Ishikawa (cell line): ENCODE measurements around the gene ANAPC16.

Experiments
- CEBPB ChIP-seq: IDR thresholded peaks from 2 replicates; pipeline ENCODE4 v1.6.1; 2012
- CREB1 ChIP-seq: IDR thresholded peaks from 2 replicates; pipeline ENCODE4 v1.6.1; 2012; ENCODE audit warnings: low read depth
- EGR1 ChIP-seq: IDR thresholded peaks from 2 replicates; pipeline ENCODE4 v1.6.1; 2012
- EP300 ChIP-seq: IDR thresholded peaks from 2 replicates; pipeline ENCODE4 v1.6.1; 2012; ENCODE audit warnings: borderline replicate concordance
- FOXM1 ChIP-seq: IDR thresholded peaks from 2 replicates; pipeline ENCODE4 v1.6.1; 2012; ENCODE audit warnings: low read depth, borderline replicate concordance
- NFIC ChIP-seq: IDR thresholded peaks from 2 replicates; pipeline ENCODE4 v1.6.1; 2012
- RAD21 ChIP-seq: IDR thresholded peaks from 2 replicates; pipeline ENCODE4 v1.6.1; 2012; ENCODE audit warnings: low read depth
- TAF1 ChIP-seq: IDR thresholded peaks from 2 replicates; pipeline ENCODE4 v1.6.1; 2012; ENCODE audit warnings: low read depth, mild to moderate bottlenecking
- TCF12 ChIP-seq: IDR thresholded peaks from 2 replicates; pipeline ENCODE4 v1.6.1; 2012; ENCODE audit warnings: low read depth
- TEAD4 ChIP-seq: IDR thresholded peaks from 2 replicates; pipeline ENCODE4 v1.6.1; 2012
- YY1 ChIP-seq: IDR thresholded peaks from 2 replicates; pipeline ENCODE4 v1.6.1; 2012; ENCODE audit warnings: low read depth
- ZBTB7A ChIP-seq: IDR thresholded peaks from 2 replicates; pipeline ENCODE4 v1.6.1; 2012; ENCODE audit warnings: low read depth
- TF ChIP-seq, protein P1 (sequence below): IDR thresholded peaks from 2 replicates; pipeline ENCODE4 v1.6.1; 2012; ENCODE audit warnings: low read depth, mild to moderate bottlenecking
- TF ChIP-seq, protein P2 (sequence below): IDR thresholded peaks from 2 replicates; pipeline ENCODE4 v1.6.1; 2012
- TF ChIP-seq, protein P3 (sequence below): IDR thresholded peaks from 2 replicates; pipeline ENCODE4 v1.6.1; 2012

ANAPC16 gene

DNA sequence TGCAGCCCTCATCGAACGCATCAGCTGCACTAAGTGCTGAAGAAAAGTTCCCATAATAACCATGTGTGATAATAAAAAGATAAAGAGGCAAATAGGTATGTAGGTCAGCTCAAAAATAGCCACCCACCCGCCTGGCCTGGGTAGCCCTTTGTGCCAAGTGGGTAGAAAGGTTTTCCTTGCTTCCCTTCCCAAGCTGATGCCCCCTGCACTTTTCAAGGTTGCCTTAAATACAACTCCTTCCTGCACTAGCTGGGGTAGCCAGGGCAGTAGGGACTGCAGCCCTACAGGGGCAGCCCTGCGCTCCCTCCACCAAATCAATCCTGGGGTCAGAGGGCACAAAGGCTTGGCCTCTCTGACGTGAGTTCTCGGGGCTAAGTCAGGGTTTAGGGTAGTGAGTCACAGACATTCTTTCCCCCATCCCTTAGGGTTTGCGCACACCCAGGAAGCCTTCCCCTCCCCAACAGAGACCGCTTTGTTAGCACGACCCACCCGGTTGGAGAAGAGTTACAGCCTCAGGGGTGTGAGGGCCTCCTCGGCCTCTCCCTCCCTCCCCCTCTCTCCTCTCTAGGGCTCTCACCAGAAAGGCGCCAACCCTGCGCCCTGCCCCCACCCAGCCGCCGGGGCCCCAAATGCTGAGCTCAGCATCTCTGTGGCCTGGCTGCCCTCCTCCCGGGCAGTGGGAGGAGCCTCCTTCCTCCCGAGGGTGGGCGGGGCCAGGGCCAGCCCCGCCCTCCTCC is 44.6 kb downstream of the ANAPC16 start:
- TF ChIP-seq YY1 (no peak), TAF1 (no peak), EGR1 (no peak), TCF12 (no peak), ZBTB7A (no peak), CREB1 (no peak), TEAD4 (no peak), RAD21 (no peak), FOXM1 (no peak)
- TF ChIP-seq, protein P1, sequence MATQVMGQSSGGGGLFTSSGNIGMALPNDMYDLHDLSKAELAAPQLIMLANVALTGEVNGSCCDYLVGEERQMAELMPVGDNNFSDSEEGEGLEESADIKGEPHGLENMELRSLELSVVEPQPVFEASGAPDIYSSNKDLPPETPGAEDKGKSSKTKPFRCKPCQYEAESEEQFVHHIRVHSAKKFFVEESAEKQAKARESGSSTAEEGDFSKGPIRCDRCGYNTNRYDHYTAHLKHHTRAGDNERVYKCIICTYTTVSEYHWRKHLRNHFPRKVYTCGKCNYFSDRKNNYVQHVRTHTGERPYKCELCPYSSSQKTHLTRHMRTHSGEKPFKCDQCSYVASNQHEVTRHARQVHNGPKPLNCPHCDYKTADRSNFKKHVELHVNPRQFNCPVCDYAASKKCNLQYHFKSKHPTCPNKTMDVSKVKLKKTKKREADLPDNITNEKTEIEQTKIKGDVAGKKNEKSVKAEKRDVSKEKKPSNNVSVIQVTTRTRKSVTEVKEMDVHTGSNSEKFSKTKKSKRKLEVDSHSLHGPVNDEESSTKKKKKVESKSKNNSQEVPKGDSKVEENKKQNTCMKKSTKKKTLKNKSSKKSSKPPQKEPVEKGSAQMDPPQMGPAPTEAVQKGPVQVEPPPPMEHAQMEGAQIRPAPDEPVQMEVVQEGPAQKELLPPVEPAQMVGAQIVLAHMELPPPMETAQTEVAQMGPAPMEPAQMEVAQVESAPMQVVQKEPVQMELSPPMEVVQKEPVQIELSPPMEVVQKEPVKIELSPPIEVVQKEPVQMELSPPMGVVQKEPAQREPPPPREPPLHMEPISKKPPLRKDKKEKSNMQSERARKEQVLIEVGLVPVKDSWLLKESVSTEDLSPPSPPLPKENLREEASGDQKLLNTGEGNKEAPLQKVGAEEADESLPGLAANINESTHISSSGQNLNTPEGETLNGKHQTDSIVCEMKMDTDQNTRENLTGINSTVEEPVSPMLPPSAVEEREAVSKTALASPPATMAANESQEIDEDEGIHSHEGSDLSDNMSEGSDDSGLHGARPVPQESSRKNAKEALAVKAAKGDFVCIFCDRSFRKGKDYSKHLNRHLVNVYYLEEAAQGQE = no peak

DNA sequence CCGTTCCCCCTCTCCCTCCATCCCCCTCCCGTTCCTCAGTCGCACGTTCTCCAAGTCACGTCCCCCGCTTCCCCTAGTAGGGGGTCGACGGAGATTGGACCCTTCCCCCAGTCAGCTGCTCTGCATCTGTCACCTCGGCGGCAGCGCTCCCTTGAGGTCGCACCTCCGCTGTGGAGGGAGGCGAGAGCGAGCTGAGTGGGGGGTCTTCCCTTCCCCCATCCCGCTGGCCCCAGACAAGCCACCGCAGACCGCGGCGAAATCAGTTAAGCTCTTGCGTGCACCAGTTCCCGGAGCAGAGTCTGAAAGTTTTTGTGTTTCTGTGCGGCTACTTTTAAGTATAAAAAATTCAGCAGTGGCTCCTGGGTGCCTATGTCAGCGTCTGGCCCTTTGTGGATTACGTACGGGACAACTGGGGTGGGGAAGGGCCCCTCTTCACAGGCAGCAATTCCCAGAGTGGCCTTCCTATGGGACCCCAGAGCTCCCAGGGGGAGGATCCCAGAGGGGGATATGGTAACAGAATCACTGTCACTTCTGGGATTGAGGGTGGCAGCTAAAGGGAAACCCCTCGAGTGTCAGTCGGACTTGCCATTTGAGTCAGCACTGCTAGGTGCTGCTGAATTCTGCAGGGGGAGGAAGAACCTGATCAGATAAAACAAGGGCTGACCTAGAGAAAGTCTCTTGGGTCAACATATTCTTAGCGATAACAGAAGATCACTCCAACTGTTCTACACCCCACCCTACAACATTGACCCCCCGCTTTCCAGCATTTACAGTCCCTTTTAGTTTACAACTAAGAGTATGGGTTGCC is 45.4 kb downstream of the ANAPC16 start:
- TF ChIP-seq ZBTB7A (peak; percentile 99), YY1 (no peak), CREB1 (no peak), RAD21 (no peak; the same call in 1 of the 2 replicates), TCF12 (no peak; the same call in 1 of the 2 replicates), TAF1 (no peak; the same call in 1 of the 2 replicates), FOXM1 (no peak), TEAD4 (no peak), NFIC (no peak), EP300 (no peak; the same call in 1 of the 2 replicates), EGR1 (no peak), CEBPB (no peak)
- TF ChIP-seq, protein P2, sequence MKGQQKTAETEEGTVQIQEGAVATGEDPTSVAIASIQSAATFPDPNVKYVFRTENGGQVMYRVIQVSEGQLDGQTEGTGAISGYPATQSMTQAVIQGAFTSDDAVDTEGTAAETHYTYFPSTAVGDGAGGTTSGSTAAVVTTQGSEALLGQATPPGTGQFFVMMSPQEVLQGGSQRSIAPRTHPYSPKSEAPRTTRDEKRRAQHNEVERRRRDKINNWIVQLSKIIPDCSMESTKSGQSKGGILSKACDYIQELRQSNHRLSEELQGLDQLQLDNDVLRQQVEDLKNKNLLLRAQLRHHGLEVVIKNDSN = no peak
- TF ChIP-seq, protein P3, sequence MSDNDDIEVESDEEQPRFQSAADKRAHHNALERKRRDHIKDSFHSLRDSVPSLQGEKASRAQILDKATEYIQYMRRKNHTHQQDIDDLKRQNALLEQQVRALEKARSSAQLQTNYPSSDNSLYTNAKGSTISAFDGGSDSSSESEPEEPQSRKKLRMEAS = peak; percentile 70

DNA sequence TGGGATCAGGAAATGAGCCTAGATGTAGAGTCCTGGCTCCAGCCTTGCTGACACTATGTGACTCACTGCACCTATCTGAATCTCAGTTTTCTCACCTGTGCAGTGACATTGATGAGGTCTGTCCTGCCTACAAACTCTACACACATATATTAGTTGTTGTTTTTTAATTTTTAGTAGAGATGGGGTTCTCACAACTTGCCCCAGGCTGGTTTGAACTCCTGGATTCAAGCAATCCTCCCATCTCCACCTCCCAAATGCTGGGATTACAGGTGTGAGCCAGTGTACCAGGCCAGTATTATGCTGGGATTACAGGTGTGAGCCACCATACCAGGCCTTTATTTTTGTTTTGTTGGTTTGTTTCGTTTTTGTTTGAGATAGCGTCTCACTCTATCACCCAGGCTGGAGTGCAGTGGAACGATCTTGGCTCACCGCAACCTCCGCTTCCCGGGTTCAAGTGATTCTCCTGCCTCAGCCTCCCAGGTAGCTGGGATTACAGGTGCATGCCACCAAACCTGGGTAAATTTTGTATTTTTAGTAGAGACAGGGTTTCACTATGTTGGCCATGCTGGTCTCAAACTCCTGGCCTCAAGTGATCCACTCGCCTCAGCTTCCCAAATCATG is 46.1 kb downstream of the ANAPC16 start:
- TF ChIP-seq NFIC = no peak
- TF ChIP-seq TAF1 = no peak
- no peak for TF ChIP-seq EGR1
- TF ChIP-seq, protein P1 = no peak
- TF ChIP-seq, protein P2 = no peak
- TF ChIP-seq ZBTB7A = no peak

DNA sequence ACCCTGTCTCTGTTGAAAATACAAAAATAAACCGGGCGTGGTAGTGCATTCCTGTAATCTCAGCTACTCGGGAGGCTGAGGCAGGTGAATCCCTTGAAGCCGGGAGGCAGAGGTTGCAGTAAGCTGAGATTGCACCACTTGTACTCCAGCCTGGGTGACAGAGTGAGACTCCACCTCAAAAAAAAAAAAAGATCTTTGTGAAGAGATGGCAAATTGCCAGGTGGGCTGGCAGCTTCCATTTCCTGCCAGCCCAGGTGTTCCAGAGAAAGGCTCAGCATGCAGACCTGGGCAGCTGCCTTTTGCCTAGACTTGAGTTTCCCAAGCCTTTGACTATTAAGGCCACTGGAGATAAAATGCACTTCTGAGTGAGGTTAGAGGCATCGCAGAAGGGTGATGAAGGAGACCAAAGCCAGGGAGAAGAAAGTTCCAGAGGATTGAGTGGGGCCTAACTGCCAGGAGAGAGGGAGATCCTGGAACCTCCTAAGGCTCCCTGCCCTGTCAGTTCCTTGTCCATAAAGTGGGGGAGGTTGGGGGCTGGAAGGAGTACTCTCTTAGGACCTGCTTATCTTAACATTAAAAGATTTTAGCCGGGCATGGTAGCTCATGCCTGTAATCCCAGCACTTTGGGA is 47.9 kb downstream of the ANAPC16 start:
- TF ChIP-seq TCF12 = peak; percentile 93
- TF ChIP-seq EP300 = peak; percentile 36; the same call in 1 of the 2 replicates
- TF ChIP-seq EGR1 = no peak
- TF ChIP-seq RAD21 = peak; percentile 9; the same call in 1 of the 2 replicates
- no peak for TF ChIP-seq TEAD4
- TF ChIP-seq NFIC = peak; percentile 94
- TF ChIP-seq CEBPB = peak; percentile 77
- no peak for TF ChIP-seq YY1

DNA sequence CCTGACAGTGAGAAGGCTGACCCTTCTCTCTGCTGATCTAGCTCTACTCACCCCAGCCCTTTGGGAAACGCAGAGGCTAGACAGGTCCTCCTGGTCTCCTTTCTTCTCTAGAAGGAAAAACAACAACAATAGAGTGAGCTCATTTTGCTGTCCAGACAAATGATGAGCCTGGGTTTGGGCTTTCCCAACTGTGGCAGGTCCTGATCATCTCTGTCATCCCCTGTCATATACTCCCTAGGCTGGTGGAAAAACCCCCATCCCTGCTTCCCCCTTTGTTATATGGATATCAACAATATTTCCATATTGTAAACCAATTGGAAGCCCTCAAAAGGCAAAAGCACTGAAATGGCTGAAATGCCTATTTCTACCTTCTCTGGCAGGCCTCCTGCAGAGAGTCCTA is 48.7 kb downstream of the ANAPC16 start:
- TF ChIP-seq TAF1 = no peak
- no peak for TF ChIP-seq YY1
- TF ChIP-seq, protein P2 = no peak
- no peak for TF ChIP-seq NFIC
- TF ChIP-seq EGR1 = no peak
- no peak for TF ChIP-seq RAD21
- no peak for TF ChIP-seq CEBPB
- no peak for TF ChIP-seq ZBTB7A
- no peak for TF ChIP-seq EP300
- TF ChIP-seq FOXM1 = no peak
- TF ChIP-seq, protein P1 = no peak
- TF ChIP-seq CREB1 = no peak
- no peak for TF ChIP-seq TEAD4
- no peak for TF ChIP-seq TCF12
- TF ChIP-seq, protein P3 = no peak
